ENCODE data around the gene GNB1.
A peak's percentile ranks its signal among the peaks of the same experiment; 100 is the strongest.
"Not testable (repeated sequence)": the region's sequence is repeated elsewhere in the genome, so short reads cannot be mapped to it uniquely, and the experiment has no call there.

The GNB1 gene

DNA sequence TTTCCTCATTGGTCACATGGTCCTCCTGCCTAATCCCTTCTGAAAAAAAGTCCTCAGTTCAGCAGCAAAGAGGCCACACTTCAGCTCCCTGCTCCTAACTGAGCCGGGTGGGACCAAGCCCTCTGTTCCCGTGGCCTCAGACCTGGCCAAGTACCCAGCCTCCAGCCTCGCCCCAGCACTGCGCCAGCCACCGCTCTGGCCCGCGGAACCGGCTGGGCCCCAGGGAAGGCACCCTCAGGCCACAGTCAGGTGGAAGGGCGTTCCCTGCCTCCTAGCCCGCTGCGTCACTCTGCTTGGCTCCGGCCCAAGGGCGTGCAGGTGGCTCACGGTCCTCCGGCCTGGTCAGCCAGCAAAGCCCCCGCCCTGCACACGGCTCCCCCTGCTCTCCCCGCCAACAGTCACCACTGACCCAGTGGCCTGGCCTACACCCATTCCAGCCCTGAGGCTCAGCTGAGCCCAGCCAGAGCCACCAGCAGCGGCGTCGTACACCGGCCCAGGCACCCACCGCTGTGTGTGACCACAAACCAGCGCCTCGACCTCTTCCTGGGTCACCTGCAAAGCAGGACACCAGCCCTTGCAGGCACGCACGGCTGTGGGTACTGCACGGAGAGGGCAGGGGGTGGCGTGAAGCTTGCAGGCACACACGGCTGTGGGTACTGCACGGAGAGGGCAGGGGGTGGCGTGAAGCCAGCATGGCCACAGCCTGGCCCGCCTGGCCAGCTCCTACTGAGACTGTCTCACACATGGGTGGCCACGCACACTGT, 132.0 kb downstream of the GNB1 start:
- no peak for DNase-seq

DNA sequence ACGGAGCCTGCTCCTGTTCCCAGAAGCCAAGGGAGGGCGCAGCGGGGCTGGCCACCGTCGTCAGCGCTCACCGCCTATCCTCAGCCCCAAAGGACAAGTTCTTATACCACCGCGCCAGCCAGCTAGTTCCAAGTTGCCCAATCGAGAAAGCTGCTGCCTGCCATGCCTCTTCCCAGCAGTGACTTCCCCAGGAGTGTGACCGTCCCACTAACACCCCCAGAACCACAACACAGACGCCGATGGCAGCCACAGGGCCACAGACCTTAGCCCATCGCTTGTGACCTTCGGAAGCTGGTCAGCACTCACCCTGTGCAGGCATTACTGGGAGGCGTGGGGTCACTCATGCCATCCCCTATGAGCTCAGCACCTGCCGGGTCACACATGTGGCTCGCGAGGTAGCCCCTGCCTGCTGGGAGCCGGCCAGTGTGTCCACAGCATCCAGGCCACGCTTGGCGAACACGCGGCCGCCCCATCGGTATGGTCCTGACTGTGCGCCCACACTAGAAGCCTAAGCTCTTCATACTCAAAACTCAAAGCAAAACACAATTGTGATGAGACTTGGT, 132.7 kb downstream of the GNB1 start:
- no peak for DNase-seq

DNA sequence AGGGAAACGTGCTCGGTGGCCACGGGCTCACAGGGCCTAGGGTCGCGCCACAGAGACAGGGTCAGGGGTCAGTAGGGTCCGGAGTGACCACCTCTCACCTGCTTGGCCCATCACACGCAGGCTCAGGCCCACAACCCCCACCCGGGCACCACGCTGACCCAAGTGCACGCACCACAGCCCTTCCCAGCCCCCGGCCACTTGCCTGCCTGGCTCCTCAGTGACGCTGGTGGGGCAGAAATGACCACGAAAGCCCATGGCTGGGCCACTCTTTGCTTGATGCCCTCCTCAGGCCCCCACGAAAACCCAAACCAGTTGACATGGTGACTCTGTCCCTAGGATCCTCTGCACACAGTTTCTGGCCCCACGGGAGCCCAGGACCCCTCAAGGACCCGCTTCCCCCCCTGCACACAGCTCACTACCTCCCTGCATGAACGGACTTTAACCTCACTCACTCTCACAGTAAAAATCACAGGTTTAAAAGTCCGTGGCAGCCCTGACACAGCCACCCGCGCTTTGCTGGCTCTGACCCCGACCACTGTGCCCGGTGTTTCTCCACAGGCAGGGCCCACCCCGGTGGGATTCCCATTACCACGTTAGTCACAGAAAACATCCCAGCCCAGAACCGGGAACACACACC, 133.3 kb downstream of the GNB1 start:
- DNase-seq = no peak

DNA sequence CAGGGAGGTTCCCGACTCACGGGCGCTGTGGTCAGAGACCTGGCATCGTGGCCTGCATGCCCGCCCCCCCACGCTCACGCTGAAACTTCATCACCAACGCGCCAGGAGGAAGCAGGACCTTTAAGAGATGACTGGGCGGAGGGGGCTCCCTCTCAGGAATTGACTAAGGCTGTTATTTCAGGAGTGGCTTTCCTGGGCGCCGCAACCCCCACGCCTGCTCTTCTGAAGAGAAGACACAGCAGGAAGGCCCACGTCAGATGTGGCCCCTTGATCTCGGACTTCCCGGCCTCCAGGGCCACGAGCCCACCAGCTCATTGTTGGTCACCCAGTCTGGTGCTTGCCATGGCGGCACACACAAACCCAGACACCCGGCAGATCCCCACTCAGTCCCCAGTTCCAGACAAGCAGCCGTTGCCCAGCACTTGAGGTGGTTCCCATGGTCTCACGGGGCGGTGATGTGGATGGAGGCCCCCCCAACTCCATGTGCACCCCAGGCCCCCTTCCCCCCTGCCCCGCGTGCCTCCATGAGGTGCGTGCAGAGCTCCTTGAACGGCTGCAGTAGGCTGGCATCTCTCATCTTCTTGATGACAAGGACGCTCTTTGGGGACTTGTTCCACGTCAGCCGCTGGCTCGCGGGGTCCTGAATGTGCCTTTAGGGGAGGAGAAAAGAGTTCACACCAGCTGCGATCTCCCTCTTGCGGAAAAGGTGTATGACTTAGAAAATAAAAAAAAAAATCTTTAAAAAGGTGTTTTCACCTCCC, 134.0 kb downstream of the GNB1 start:
- DNase-seq = no peak

DNA sequence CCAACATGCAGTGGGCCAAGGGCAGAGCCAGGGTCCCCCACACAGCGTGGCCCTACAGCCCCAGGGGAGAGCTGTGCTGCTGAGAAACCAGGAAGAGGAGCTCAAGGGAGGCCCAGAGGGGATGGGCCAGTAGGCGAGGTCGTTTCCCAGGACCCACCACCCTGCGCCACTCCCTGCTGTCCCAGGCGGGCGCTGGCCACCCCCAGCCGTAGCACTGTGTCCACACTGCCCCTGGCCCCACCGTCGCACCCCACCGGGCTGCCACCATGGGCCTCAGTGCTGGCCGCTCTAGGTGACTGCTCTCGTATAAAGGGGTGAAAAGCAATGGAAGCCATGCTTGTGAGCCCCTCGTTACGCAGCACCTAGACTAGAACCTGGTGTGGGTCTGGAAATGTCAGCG, 135.0 kb downstream of the GNB1 start:
- DNase-seq = no peak

DNA sequence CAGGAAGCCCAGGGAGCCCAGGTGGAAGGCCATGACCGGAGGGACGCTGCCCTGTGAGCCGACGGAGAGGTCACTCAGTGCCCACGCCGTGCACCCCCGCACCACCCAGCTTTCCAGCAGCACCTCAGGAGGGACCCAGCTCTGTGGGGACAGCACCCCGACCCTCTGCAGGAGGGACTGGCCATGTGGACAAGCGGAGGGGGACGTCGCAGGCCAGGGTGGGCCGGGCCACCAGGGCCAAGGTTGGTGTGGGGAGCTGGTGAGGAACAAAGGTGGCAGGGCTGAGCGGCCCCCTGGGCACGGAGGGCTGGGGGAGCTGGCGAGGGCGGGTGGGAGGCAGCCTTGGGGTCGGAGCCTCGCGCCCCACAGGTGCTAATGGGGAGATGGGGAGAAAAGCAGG, 135.5 kb downstream of the GNB1 start:
- DNase-seq = no peak

DNA sequence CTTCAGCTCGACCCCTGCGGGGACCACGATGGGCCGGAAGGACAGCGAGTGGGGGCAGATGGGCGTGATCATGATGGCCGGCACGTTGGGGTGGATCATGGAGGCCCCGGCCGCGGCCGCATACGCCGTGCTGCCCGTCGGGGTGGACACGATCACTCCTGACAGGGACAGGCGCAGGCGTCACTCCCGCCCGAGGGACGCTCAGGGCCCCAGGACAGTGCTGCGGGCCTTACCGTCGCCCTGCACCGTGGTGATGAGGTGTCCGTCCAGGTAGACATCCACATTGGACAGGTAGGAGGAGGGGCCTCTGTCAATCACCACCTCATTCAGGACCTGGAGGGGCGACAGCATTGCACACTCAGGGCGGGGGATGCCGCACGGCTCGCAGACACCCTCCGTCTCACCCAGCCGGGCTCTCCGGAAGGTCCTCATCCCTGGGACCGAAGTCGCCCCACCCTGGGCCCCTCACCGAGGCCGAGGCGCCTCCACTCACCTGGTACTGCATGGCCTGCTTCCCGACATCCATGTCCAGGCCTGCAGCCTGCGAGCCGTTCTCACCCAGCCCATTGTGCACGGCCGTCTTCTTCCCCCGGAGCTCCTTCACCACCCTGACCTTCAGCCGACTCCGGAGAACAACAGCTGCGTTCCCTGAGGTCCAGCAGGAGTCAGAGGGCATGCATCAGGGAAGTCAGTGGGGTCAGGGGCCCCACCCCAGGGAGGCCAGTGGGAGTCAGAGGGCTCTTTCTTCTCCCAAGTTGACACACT, 136.7 kb downstream of the GNB1 start:
- DNase-seq = no peak

DNA sequence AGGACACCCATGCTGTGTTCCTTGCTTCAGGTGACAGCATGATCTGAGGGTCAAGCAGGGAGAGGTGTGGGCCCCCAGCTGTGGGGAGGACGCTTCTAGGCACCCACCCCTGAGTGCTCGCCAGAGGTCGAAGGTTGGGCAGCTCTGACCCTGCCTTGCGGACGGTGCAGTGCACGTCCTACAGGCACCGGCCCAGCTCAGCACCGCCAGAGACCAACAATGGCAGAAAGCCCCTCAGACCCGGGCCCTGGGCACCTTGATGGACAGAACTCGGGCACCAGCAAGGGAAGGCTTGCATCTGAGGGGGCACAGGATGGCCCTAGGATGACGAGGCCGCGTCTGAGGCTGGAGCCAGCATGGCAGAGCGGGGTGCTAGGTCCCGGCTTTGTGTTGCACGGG, 137.3 kb downstream of the GNB1 start:
- no peak for DNase-seq

DNA sequence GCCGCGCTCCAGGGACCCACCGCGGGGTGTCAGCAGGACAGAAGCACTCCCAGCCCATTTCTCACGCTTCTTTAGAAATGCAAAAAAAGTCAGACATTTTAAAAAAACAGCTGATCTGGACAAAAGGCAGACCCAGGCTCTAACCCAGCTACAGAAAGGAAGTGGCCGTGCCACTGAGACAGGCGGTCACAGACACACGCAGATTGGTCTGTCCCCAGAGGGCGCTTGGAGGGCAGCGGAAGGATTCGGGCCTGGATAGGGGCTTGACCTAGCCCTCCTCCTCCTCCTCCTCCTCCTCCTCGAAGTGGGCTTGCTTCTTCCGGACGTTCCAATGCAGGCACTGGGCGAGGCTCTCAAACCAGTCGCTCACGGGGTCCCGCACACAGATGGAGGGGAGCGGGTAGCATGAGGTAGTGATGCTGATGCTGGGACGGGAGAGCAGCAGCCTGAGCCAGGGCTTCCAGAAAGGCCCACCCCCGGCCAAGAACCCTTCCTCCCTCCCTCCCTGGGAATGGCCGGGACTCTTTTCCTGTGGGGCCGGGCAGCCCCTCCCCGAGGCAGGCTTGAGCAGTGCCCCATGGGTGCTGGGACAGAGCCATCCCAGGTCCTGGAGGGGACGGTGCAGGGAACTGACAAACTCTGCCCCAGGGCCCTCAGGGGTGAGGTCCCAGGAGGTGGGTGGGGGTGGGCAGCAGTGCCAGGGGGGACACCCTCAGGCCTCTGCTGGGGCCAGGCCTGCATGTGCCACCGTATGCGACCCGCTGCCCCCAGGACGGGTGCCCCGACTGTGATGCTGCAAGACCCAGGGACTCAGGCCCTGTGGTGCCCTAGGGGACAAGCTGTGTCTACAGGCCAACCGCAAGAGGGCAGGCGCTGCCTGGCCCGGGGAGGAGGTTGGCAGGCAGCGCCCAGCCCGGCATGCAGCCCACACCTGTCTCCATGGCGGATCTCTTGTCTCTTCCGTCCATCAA, 138.0 kb downstream of the GNB1 start:
- no peak for DNase-seq

DNA sequence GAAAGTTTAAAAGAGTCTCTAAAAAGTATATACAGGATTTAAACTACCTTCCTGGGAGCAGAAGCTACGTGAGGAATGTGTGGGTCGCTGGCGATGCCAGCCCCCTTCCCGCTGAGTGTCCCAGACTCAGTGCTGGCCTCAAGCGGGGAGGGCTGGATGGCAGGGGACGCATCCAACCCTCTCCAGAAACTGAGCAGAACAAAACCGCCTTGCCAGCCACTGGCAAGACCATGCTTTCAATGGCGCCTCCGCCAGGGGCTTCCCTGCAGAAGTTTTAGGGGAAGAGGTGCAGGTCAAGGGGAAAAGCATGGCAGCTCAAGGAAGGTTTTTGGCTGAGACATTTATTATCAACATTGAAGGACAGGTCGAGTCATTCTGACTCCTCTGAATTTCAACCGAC, 138.7 kb downstream of the GNB1 start:
- DNase-seq = no peak

DNA sequence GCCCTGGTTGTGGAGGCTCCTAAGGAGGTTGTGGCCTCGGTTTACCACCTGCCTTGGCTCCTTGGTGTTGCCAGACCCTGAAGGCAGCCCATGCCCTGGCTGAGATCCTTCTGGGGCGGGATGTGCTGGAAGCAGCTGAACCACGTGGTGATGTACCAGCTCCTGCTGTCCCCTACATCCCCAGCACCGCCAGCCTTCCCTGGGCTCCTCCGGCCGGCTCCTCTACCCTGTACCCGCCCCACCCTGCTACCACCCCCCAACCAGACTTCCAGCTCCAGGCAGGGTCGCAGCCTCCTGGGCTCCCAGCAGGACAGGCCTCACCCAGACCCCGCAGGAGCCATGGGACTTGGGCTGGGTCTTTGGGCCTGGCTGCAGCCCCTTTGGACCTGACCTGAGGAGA, 140.9 kb downstream of the GNB1 start:
- DNase-seq = not testable (repeated sequence)

DNA sequence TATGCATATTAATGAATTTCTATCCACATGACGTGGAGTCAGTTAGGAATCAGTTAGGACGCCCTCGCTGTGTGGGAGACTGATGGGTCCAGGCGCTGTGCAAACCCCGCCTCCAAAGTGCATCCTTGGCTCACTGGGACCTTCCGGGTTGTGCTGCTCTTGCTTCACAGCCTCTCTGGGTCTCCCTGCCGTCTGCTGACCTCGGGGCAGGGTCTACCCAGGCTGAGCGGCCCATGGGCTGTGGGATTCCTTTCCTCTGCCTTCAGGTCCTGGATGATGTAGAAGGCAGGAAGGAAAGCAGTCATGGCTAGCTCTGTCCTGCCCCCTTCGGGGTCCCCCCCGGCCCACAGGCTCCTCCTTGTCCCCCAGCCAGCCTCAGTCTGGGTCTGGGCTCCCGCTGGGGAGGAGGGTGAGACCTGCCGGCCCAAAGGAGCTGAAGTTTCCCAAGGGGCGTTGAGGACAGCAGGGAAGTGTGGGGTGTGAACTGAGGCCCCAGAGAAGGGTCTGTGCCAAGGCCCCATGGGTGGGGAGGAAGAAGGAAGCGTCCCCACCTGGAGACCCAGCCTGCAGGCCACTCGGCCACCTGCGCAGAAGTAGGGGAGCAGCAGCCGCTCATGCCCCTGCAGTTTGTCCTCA, 142.1 kb downstream of the GNB1 start:
- no peak for DNase-seq

DNA sequence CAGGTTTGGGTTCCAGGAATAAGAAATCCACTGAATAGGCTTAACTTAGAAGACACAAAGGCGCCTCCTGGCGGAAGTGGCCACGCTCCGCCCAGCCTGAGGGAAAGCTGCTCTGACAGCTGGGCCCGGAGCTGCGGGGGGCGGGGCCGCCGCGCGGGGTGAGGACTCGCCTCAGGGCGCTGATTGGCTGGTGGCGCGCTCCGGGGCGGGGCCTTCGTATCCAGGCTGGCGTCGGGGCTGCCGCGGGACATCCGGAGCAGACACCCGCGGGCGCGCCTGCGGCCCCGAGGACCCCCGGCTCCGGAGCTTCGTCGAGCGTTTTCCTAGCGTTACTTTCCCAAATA, 144.3 kb downstream of the GNB1 start:
- not testable (repeated sequence) for DNase-seq

DNA sequence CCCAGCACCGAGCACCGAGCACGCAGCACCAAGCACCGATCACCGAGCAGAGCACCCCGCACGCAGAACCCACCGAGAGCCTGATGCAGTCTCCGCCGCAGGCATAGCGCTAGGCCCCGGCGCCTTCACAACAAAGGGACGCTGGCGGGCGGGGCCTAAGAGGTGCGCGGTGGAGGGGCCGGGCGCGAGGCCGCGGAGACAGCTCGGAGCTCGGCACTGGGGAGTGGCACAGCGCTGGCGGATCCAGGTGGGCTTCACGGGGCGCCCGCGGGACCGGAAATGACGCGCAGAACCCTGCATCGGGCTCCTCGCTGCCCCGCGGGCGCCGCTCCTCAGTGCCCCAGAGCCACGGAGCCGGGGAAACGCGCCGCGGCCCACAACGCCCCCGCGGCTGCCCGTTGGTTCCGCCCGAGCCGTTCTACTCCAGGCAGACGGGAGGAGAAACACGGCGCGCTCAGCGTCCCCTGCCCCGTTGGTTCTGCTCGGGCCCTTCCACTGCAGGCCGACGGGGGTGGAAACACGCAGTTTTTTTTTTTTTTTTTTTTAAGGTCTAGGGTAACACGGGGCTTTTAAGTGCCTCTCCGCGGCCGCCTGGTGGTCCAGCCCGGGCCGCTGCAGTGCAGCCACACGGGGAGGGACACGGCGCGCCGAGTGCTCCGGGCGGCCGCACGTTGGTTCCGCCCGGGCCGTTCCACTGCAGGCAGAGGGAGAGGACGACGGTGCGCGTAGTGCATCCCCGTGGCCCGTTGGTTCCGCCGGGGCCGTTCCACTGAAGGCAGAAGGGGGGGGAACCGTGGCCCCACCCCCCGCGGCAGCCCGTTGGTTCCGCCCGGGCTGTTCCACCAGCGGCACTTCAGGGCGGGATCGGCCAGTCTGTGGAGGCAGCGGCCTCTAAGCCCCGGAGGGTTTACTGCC, 145.0 kb downstream of the GNB1 start:
- DNase-seq = peak; percentile 87

DNA sequence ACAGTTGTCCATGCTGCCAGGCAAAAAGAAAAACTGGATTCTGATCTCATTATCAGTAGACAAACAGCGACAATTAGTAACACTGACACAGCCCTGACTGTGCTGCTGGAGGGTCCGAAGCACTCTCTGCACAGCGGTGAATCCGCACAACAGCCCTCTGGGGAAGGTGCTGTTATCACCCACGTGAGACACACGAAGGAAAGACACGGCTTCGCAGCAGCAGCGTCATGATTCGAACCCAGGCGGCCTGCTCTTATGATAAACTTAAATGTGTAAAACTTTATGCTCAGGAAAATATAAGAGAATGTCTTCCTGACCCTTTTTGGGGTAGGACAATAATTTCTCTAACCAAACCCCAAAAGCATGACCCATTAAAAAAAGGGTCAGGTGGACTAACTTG, 148.4 kb downstream of the GNB1 start:
- not testable (repeated sequence) for DNase-seq

DNA sequence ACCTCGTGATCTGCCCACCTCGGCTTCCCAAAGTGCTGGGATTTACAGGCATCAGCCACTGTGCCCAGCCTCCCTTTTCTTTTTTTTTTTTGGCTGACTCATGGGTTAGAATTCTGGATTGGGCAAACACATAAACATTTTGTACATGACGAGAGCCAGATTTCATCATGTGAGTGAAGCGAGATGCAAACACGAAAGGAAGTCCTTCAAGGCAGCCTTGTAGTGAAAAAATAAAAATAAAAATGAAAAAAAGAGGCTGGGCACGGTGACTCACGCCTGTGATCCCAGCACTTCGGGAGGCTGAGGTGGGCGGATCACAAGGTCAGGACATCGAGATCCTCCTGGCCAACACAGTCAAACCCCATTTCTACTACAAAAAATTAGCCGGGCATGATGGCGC, 149.9 kb downstream of the GNB1 start:
- DNase-seq = not testable (repeated sequence)

DNA sequence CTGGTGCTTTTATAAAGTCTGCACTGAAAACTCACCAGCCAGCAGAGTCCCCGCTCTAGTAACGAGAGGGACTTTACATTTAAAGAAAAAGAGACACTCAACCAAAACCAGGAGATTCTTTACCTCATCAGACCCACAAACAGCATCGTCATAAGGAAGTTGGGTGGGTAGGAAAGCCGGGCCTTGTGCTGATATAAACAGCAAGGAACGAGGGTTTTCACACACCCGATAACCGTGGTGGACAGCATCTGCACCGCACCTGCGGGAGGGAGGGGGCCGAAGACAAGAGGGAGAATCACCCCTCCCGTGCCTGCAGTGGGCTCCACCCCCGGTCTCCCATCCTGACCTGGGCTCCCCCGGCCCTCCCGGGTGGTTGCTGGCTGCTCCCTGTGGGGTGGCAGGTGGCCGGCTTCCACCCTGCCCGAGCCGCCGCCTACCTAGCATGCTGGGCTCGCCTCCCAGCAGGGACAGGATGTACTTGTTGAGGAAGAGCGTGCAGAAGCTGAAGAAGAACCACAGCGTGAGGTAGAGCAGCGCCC, 152.0 kb downstream of the GNB1 start:
- DNase-seq = not testable (repeated sequence)

DNA sequence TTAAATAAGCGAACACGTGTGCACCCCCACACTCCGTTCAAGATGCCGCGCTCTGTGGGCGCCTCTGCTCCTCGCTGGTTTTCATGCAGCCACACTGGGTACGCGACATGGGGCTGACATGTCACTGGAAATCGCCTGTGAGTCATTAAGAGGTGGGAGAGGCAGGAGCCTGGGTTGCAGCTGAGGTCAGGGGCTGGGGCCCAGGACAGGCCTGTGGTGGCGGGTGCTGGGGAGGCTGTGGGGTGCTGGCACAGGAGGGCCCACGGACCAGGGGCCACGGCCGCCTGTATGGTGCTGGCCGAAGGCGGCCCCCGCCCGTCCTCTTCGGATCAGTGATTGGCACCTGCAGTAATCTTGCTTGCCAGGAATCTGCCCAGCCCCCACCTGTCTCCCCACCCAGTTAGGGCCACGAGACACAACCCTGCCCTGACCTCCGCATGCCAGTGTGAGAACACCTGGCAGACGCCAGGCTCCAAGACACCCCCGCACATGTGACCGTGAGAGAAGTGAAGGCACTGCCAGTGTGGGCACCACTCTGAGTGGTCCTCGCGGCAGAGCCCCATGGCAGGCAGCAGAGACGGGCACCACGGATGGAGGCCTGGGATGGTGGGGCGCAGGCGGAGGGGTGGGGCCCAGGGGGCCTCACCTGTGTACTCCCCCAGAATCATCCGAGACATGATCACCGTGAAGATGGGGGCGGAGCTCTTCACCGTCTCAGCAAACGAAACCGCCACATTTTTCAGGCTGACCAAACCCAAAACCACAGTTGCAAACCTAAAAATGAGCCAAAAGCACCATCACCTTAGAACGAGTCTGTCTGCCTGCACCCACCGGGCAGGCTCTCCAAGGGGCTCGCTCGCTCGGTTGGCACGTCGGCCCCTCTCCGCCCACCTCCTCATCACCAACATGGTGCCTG, 153.0 kb downstream of the GNB1 start:
- DNase-seq = peak; percentile 16
